ENCODE measurements around the gene RAB17. TPM values are rescaled to one million over a fixed set of nuclear protein-coding genes. Genes with fewer than 3 reads are reported as not detected.

RAB17 gene
- total and polyA plus RNA-seq, 2 of the 4 experiments (the other 2 are of a cell fraction), result 0.41 TPM; not detected in 1

DNA sequence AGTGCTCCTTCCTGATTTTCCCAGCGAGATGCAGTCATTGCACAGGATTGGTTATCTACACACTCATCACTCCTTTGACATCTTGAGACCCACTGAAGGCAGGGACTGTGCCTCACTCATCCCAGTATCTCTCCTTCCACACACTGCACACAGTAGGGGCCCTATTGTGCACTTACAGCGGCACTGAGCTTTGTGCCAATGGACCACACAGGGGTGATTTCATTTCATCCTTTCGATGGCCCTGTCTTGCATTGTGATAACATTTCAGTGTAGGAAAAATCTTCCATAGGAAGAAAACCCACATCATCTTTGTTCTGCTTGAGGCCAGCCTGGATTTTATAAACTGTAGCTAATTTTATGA, 25.8 kb upstream of the RAB17 start:
- ChIA-PET POLR2A (ENCODE audit: unreplicated experiment) (no interaction called here), CTCF (interaction anchor here (1.4 kb wide), 1 partner anchor 14 kb away, joined by 7 read pairs; no protein-coding TSS in a partner anchor)
- TF ChIP-seq RAD21 (IDR thresholded peaks at IDR 0.05; ENCODE audit: low read length), result no peak
- TF ChIP-seq FOS (IDR thresholded peaks at IDR 0.05; ENCODE audit: low read depth, low read length), result no peak
- TF ChIP-seq CEBPB (IDR thresholded peaks at IDR 0.05; ENCODE audit: low read depth, low read length), result no peak
- TF ChIP-seq NFE2L2 (IDR thresholded peaks at IDR 0.05; ENCODE audit: low read depth, low read length), result no peak
- TF ChIP-seq RFX5 (IDR thresholded peaks at IDR 0.05; ENCODE audit: low read depth, low read length), result no peak
- no peak for TF ChIP-seq POLR2A (IDR thresholded peaks at IDR 0.05; ENCODE audit: low read depth, low read length)
- no peak for TF ChIP-seq MAZ (IDR thresholded peaks at IDR 0.05; ENCODE audit: borderline replicate concordance, low read depth, low read length)
- TF ChIP-seq BHLHE40 (IDR thresholded peaks at IDR 0.05; ENCODE audit: low read depth, low read length), result no peak
- dilution Hi-C loops (cut with HindIII; ENCODE audit: low sequenced_read_pairs, unreplicated experiment) (no loop called here), intact Hi-C loops (cut with micrococcal nuclease) (no loop called here), in situ Hi-C loops (cut with MboI; ENCODE audit: low sequenced_read_pairs) (no loop called here)
- WGBS, 2 experiments (ENCODE audit: extremely low coverage in 2 of 2, insufficient read length in 1 of 2), result no CpG with 5 or more reads among the region's 3 CpGs
- Histone ChIP-seq H2BK120ac (ENCODE audit: low read depth, low read length) (peak overlapping the region; percentile 91), H3K4me3 (ENCODE audit: insufficient read depth, low read depth, low read length) (no peak overlapping the region), H3K27ac (ENCODE audit: insufficient read depth, low read length) (peak overlapping the region; percentile 98), H3K56ac (ENCODE audit: extremely low read depth, insufficient read depth, low read length) (peak overlapping the region; percentile 57; the same call in 1 of the 2 replicates), H3K9ac (ENCODE audit: low read depth, low read length) (peak overlapping the region; percentile 55), H3K4me2 (ENCODE audit: low read depth, low read length) (peak overlapping the region; percentile 73), H4K20me1 (ENCODE audit: insufficient read depth, low read length) (no peaks in the 10 kb centered on the region), H3K18ac (ENCODE audit: low read depth, low read length) (peak overlapping the region; percentile 96), H2AFZ (replicated peaks; ENCODE audit: low read length, poor library complexity) (peak overlapping the region; percentile 66), H3K4ac (ENCODE audit: low read depth, low read length) (peak overlapping the region; percentile 92), H3K23ac (ENCODE audit: low read depth, low read length) (peak overlapping the region; percentile 66), H3K14ac (replicated peaks; ENCODE audit: low read depth, low read length) (peak overlapping the region; percentile 74), H4K5ac (ENCODE audit: low read depth, low read length) (peak overlapping the region; percentile 92), H3K9me1 (ENCODE audit: insufficient read depth, low read length) (peaks cover 34% of the 10 kb centered on the region), H2BK20ac (ENCODE audit: low read depth, low read length) (peak overlapping the region; percentile 82), H3K36me3 (ENCODE audit: control insufficient read depth, insufficient read depth, low read length) (no peaks in the 10 kb centered on the region), H4K8ac (ENCODE audit: low read depth in 2 of 2, low read length in 2 of 2) (peak overlapping the region; percentile 66 to 94), H4K91ac (ENCODE audit: insufficient read depth, low read depth, low read length) (peak overlapping the region; percentile 87), H3K27me3 (ENCODE audit: control insufficient read depth, insufficient read depth, low read length) (no peaks in the 10 kb centered on the region), H3K79me1 (ENCODE audit: low read depth in 1 of 2, low read length in 2 of 2) (peaks cover 0 to 14% of the 10 kb centered on the region in 2 experiments; a peak in 2 of 4 replicates), H2AK9ac (replicated peaks; ENCODE audit: low read depth, low read length, poor library complexity) (peak overlapping the region; percentile 63), H3K4me1 (ENCODE audit: control insufficient read depth, insufficient read depth, low read length) (peaks cover 30% of the 10 kb centered on the region), H2BK15ac (ENCODE audit: low read depth, low read length) (peak overlapping the region; percentile 79; the same call in 2 of the 3 replicates), H3K9me3 (ENCODE audit: control insufficient read depth, insufficient read depth, low read length) (no peaks in the 10 kb centered on the region), H2AK5ac (ENCODE audit: low read depth, low read length) (peak overlapping the region; percentile 93), H2BK5ac (ENCODE audit: low read depth, low read length, poor library complexity, severe bottlenecking) (peak overlapping the region; percentile 96)
- no TSS peak for BruUV-seq (replicated peaks)
- DNase-seq, result no peak
- peak; percentile 7; the same call in 1 of the 2 replicates for ATAC-seq (ENCODE audit: low read depth)

All from IMR-90 (cell line).